ENCODE measurements around the gene IGFBP7.

IGFBP7 gene

GRCh38 chr4:57127361-57127760 lies 17.2 kb upstream of the IGFBP7 start:
- no peak for DNase-seq

GRCh38 chr4:57125996-57126395 lies 15.8 kb upstream of the IGFBP7 start:
- no peak for DNase-seq

GRCh38 chr4:57124145-57124544 lies 14.0 kb upstream of the IGFBP7 start:
- peak; percentile 49 for DNase-seq

GRCh38 chr4:57122959-57123358 lies 12.8 kb upstream of the IGFBP7 start:
- DNase-seq: no peak

- no peak for DNase-seq
Observed at GRCh38 chr4:57119054-57119651, 9.0 kb upstream of the IGFBP7 start.

GRCh38 chr4:57117491-57117890 lies 7.3 kb upstream of the IGFBP7 start:
- no peak for DNase-seq

- no peak for DNase-seq
Observed at GRCh38 chr4:57116245-57116644, 6.1 kb upstream of the IGFBP7 start.

GRCh38 chr4:57114973-57115372 lies 4.8 kb upstream of the IGFBP7 start:
- DNase-seq: no peak

- DNase-seq: no peak
Observed at GRCh38 chr4:57113870-57114269, 3.7 kb upstream of the IGFBP7 start.

GRCh38 chr4:57110640-57111511 lies 691 bp upstream of the IGFBP7 start:
- no peak for DNase-seq

- no peak for DNase-seq
Observed at GRCh38 chr4:57109411-57109846, 756 bp downstream of the IGFBP7 start.

GRCh38 chr4:57106181-57106580 lies 4.0 kb downstream of the IGFBP7 start:
- no peak for DNase-seq

GRCh38 chr4:57104706-57105560 lies 5.3 kb downstream of the IGFBP7 start:
- no peak for DNase-seq

GRCh38 chr4:57103051-57103450 lies 7.1 kb downstream of the IGFBP7 start:
- DNase-seq: no peak

- DNase-seq: no peak
Observed at GRCh38 chr4:57102050-57102624, 8.0 kb downstream of the IGFBP7 start.

- DNase-seq: no peak
Observed at GRCh38 chr4:57100979-57101651, 9.1 kb downstream of the IGFBP7 start.

GRCh38 chr4:57099363-57099762 lies 10.8 kb downstream of the IGFBP7 start:
- no peak for DNase-seq

- DNase-seq: no peak
Observed at GRCh38 chr4:57098941-57099340, 11.2 kb downstream of the IGFBP7 start.

- no peak for DNase-seq
Observed at GRCh38 chr4:57098415-57098814, 11.8 kb downstream of the IGFBP7 start.

GRCh38 chr4:57097711-57098110 lies 12.5 kb downstream of the IGFBP7 start:
- no peak for DNase-seq

- no peak for DNase-seq
Observed at GRCh38 chr4:57095956-57096355, 14.2 kb downstream of the IGFBP7 start.

- DNase-seq: no peak
Observed at GRCh38 chr4:57095245-57095644, 14.9 kb downstream of the IGFBP7 start.

GRCh38 chr4:57094832-57095223 lies 15.4 kb downstream of the IGFBP7 start:
- no peak for DNase-seq

All from NCI-H1105 (cell line).